ENCODE measurements around the gene SLC6A14.

DNA sequence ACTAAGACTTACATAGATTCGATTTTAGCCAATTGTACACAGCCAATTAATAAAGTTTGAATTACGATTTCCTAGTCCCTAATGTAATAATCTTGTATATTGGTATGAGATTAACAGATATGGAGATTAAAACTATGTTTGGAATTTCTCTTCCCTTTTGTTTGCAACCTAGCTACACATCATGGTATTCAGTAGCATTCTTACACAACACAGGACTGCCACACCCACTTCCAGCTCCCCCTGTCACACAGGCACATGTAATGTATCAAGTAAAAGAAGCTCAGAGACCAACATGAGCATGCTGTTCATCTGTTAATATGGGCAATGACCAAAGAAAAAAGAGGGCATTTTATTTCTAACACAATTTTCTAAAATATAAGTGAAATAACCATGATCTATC lies 12.8 kb downstream of the SLC6A14 start:
- TF ChIP-seq RCOR1 (conservative IDR thresholded peaks at IDR 0.05; ENCODE audit: low read depth, low read length) = no peak
- TF ChIP-seq, protein P1, sequence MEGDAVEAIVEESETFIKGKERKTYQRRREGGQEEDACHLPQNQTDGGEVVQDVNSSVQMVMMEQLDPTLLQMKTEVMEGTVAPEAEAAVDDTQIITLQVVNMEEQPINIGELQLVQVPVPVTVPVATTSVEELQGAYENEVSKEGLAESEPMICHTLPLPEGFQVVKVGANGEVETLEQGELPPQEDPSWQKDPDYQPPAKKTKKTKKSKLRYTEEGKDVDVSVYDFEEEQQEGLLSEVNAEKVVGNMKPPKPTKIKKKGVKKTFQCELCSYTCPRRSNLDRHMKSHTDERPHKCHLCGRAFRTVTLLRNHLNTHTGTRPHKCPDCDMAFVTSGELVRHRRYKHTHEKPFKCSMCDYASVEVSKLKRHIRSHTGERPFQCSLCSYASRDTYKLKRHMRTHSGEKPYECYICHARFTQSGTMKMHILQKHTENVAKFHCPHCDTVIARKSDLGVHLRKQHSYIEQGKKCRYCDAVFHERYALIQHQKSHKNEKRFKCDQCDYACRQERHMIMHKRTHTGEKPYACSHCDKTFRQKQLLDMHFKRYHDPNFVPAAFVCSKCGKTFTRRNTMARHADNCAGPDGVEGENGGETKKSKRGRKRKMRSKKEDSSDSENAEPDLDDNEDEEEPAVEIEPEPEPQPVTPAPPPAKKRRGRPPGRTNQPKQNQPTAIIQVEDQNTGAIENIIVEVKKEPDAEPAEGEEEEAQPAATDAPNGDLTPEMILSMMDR (IDR thresholded peaks at IDR 0.05 in 2 of 3, conservative IDR thresholded peaks at IDR 0.05 in 1 of 3; ENCODE audit: control insufficient read depth in 2 of 3, extremely low read depth in 1 of 3, insufficient read depth in 1 of 3, low read depth in 3 of 3, low read length in 3 of 3) = no peak
- no peak for TF ChIP-seq KDM1A (IDR thresholded peaks at IDR 0.05; ENCODE audit: borderline replicate concordance)
- TF ChIP-seq ZSCAN29 (IDR thresholded peaks at IDR 0.05) = no peak
- TF ChIP-seq NFYA (IDR thresholded peaks at IDR 0.05; ENCODE audit: borderline replicate concordance, low read depth, low read length) = no peak
- no peak for TF ChIP-seq SMC3 (IDR thresholded peaks at IDR 0.05; ENCODE audit: borderline replicate concordance, low read length)
- no peak for TF ChIP-seq SUZ12 (IDR thresholded peaks at IDR 0.05; ENCODE audit: unreplicated experiment)
- TF ChIP-seq, protein P2, sequence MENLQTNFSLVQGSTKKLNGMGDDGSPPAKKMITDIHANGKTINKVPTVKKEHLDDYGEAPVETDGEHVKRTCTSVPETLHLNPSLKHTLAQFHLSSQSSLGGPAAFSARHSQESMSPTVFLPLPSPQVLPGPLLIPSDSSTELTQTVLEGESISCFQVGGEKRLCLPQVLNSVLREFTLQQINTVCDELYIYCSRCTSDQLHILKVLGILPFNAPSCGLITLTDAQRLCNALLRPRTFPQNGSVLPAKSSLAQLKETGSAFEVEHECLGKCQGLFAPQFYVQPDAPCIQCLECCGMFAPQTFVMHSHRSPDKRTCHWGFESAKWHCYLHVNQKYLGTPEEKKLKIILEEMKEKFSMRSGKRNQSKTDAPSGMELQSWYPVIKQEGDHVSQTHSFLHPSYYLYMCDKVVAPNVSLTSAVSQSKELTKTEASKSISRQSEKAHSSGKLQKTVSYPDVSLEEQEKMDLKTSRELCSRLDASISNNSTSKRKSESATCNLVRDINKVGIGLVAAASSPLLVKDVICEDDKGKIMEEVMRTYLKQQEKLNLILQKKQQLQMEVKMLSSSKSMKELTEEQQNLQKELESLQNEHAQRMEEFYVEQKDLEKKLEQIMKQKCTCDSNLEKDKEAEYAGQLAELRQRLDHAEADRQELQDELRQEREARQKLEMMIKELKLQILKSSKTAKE (IDR thresholded peaks at IDR 0.05; ENCODE audit: low read depth, poor library complexity, severe bottlenecking) = no peak
- no peak for TF ChIP-seq EP300 (IDR thresholded peaks at IDR 0.05; ENCODE audit: borderline replicate concordance in 1 of 2, control insufficient read depth in 1 of 2, low read depth in 2 of 2, low read length in 2 of 2)
- TF ChIP-seq SREBF2 (IDR thresholded peaks at IDR 0.05; ENCODE audit: low read length) = no peak
- TF ChIP-seq, protein P3, sequence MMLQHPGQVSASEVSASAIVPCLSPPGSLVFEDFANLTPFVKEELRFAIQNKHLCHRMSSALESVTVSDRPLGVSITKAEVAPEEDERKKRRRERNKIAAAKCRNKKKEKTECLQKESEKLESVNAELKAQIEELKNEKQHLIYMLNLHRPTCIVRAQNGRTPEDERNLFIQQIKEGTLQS (IDR thresholded peaks at IDR 0.05; ENCODE audit: borderline replicate concordance, extremely low read depth, low read depth, low read length) = no peak

Data from GM12878 (cell line).